GM12865 (cell line): ENCODE results near the gene GCK.
A peak's percentile ranks its signal among the peaks of the same experiment; 100 is the strongest.

Source experiments
- DNase-seq: peaks from one replicate; pipeline ENCODE4 v3.0.0; 2010; ENCODE audit warnings: low read depth
- H3K4me3 ChIP-seq: 2 replicates; pipeline ENCODE4 v1.5.1; 2011; ENCODE audit warnings: mild to moderate bottlenecking, low read depth, low read length, control low read depth
- TF ChIP-seq, protein P1 (sequence below): IDR thresholded peaks from 2 replicates; pipeline ENCODE4 v1.5.1; 2011; ENCODE audit warnings: low read length, control low read depth, low read depth, inconsistent platforms; ENCODE audit not compliant: insufficient read depth; ENCODE audit errors: missing control alignments

Gene GCK

DNA sequence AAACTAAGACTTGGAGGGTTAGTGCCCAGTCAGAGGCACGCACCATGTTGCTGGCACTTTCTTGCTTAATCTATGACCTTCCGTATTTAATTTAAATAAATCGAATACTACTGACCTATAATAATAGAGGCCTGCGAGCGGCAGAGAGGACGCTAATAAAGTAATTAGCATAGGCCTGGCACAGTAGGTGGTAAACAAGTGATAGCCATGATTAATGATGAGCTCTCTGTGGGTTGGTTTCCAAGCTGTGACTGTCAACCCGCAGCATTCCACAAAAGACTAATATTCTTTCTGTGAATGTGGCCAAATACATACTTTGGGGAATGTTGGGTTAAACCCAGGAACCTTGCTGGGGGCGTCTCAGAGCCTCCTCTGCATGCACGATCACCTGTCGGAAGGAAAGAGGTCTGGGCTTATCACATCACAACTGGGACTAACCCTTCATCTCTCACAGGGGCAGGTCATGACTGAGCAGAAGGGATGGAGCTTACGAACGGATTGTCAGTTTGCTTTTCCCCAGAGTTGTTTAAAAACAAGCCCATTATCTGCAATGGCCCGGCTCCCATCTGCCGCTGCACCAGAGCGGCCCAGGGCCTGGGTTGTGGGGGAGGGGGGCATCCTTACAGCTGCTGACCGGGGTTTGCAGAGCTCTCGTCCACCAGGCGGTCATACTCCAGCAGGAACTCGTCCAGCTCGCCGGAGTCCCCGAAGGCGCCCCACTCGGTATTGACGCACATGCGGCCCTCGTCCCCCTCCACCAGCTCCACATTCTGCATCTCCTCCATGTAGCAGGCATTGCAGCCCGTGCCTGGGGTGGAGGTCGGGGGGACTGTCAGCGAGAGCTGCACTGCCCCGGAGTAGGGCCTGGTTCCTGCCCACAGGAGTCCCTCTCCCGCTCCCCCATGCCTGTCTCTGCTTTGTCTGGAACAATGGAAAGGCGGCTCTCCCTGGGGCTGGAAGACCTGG, 41.9 kb downstream of the GCK start:
- no peak overlapping the region for H3K4me3 ChIP-seq
- no peak for DNase-seq
- TF ChIP-seq, protein P1, sequence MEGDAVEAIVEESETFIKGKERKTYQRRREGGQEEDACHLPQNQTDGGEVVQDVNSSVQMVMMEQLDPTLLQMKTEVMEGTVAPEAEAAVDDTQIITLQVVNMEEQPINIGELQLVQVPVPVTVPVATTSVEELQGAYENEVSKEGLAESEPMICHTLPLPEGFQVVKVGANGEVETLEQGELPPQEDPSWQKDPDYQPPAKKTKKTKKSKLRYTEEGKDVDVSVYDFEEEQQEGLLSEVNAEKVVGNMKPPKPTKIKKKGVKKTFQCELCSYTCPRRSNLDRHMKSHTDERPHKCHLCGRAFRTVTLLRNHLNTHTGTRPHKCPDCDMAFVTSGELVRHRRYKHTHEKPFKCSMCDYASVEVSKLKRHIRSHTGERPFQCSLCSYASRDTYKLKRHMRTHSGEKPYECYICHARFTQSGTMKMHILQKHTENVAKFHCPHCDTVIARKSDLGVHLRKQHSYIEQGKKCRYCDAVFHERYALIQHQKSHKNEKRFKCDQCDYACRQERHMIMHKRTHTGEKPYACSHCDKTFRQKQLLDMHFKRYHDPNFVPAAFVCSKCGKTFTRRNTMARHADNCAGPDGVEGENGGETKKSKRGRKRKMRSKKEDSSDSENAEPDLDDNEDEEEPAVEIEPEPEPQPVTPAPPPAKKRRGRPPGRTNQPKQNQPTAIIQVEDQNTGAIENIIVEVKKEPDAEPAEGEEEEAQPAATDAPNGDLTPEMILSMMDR = no peak

DNA sequence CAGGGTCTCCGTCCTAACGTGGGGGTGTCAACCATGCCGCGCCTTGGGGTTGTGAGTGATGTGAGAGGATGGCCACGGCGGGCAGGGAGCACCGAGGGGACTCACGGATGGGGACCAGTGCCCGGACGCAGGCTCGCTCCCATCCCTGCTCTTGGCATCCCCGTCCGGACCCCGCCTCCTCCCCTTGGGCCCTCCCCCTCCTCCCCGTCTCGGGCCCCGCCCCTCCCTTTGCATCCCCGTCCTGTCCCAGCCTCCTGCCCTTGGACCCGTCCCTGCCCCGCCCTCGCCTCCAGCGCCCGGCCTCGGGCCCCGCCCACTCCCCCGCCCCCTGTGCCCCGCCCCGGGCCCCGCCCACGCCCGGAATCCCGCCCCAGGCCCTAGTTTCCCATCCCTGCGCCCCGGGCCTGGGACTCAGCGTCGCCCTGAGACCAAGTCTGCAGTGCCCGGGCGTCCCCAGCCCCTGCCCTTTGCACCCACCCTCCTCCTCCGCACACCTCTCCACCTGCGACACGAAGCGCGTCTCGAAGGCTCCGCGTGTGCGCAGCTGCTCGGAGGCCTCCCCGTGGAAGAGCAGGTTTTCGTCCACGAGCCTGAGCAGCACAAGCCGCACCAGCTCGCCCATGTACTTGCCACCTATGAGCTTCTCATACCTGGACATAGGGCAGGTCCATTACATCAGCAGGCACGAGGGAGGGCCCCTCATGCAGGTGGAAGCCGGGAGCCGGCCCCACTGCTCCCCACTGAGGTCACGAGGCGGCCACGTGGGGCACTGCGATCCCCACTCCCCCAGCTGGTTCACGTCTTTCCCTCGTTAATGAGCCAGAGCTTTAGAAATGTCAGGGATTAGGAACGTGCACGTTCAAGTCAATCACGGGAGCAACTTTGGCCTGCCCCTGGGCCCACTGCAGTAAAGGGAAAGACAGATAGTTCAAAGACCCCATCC, 43.0 kb downstream of the GCK start:
- no peak overlapping the region for H3K4me3 ChIP-seq
- TF ChIP-seq, protein P1 = no peak
- peak; percentile 43 for DNase-seq

DNA sequence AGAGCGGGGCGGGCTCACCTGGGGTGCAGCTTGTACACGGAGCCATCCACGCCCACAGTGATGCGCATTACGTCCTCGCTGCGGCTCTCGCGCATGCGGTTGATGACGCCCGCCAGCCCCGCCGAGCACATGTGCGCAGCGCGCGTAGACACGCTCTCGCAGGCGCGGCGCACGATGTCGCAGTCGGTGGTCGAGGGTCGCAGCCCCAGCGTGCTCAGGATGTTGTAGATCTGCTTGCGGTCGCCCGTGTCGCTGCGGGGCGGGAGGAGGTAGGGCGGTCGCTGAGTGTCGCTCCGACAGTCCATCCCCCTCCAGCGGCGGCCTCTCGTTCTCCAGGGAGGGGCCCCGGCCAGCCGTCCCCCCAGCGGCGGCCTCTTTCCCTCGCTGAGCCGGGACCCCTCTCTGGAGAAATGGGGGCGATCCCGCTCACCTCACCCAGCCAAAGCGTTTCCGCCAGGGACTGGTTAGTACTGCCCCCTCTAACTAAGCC, 43.7 kb downstream of the GCK start:
- H3K4me3 ChIP-seq = no peak overlapping the region
- TF ChIP-seq, protein P1 = no peak

DNA sequence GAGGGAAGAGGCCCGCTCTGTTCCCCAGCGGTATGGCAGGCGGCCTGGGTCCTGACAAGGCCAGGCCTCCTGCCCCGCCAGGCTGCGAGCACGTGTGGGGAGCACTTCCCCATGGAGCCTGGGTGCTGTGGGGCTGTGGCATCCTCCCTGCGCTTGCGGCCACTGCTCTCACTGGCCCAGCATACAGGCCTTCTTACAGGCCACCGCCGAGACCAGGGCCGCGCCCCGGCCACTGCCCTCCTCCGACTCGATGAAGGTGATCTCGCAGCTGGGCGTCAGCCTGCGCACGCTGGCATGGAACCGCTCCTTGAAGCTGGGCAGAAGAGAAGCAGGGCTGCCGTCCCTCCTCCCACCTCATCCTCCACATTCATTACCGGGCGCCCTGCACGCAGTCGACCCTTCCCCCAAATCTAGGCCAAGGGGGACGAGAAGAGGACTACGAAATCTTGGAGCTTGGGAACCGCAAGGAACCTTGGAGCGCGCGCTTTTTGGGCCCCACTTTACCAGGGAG, 44.2 kb downstream of the GCK start:
- DNase-seq = no peak
- no peak overlapping the region for H3K4me3 ChIP-seq
- TF ChIP-seq, protein P1 = no peak

More for the DNA sequence above, 43.7 kb downstream of the GCK start:
- no peak for DNase-seq

DNA sequence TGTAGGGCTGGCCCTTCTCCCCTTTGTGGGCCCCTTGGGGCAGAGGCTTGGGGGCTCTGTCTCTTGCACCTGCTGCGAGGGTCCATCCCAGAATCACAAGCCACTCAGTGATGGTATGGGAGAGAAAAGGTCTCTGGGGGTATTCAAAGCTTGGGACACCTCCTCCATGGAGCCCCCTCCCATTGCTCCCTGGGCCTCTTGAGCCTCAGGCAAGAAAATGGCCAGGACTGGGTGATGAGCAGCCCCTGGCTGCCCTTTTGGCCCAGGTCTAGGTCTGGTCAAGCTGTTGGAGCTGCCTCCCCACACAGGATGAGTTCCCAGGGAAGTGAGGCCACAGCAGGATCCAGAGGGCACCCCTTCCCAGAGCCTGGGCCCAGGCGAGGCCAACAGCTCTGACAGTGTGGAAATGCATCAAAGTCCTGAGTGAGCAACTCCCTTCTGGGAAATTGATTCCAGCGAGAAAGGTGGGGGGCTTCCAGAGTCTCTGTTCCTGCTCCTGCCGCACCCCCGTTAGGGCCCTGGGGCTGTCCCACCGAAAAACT, 44.7 kb downstream of the GCK start:
- H3K4me3 ChIP-seq = no peak overlapping the region
- TF ChIP-seq, protein P1 = no peak
- no peak for DNase-seq

DNA sequence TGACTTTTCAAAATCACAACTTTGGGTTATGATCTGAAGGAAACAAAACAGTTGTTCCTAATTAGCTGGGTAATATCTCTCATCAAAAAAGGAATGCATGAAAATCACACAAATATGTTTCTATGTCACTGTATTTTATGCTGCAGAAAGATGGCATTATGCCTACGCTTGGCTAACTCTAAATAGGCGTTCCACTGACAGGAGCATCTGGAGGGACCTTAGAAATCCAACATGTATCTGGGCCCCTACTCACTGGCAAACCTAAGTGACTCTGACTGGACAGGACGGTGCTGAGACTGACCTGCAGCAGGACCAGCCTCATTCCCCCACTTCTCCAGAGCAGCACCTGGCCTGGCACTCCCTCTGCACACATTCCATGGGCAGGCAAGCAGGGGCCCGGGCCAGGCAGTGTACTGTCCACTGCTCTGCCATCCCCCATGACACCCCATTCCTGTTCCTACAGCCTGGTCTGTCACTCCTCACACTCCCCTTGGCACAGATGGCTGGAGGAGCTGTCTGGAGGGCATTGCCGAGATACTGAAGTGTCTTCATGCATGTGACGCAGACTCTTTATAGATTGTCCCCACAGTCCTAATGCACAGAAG, 45.5 kb downstream of the GCK start:
- TF ChIP-seq, protein P1 = no peak
- no peak for DNase-seq

More for the DNA sequence above, 45.5 kb downstream of the GCK start:
- no peak overlapping the region for H3K4me3 ChIP-seq
